HG03060 (cell line): Measurements from ENCODE around the gene FBXW8.

ENCODE experiments used
- ATAC-seq: cut with Tn5 transposase; IDR thresholded peaks from one replicate; pipeline ENCODE4 v1.9.1; 2021; ENCODE audit warnings: low read depth, moderate number of reproducible peaks; ENCODE audit not compliant: unreplicated experiment

FBXW8 gene

GRCh38 chr12:116984098-116984497, 73.3 kb downstream of the FBXW8 start:
- ATAC-seq = no peak

DNA sequence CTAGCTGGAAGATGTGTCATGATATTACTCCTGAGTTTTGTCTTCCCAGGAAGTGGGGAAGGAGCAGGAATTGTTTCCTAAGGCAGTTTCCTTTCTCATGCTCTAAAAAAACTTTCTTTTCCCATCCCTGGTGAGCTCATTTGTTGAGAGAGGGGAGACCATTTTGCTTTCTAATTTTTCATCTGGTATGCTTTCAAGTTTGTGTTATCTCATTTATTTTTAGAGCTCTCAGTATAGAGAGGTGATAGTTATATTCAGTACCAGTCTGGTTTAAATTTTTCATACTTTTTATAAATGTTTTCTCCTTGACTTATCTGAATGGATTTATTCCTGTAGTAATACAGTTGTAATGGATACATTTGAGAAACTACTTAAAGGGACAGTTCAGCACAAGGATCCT, 79.6 kb downstream of the FBXW8 start:
- no peak for ATAC-seq

- no peak for ATAC-seq
These were observed 80.5 kb downstream of the FBXW8 start for GRCh38 chr12:116990971-116991966.

DNA sequence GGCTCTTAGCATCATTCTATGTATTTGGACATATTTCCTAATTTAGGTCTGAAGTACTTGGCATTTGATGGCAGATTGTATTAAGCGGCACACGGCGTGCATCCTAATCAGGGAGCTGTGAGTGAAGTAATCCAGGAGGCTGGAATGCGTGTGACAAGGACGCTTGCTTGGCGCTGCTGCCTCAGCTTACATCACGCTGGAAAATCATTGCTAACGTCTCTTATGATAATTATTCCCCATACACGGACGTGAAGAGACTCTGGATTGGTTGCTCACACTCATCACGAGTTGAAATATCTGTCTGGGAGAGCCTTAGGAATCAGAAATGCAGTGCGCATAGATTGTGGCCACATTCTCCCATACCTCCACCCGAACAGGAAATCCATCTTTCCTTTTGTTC, 85.3 kb downstream of the FBXW8 start:
- no peak for ATAC-seq

DNA sequence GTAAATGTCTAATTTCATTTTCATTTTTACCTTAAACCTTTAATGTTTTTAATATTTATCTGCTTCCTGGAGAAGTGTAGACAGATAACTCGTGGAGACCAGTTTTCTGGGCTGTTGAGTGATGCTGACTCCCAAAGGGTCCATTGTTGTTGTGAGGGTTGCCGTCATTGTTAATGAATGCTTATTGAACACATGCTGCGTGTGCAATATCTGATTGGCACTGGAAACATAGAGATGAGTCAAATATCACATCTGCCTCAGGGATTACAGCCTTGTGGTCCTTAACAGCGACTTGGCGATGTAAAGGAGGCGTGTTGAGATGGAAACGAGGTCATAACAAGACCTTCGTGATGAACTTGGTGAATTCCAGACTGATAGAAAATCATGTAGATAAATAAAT, 85.9 kb downstream of the FBXW8 start:
- no peak for ATAC-seq

DNA sequence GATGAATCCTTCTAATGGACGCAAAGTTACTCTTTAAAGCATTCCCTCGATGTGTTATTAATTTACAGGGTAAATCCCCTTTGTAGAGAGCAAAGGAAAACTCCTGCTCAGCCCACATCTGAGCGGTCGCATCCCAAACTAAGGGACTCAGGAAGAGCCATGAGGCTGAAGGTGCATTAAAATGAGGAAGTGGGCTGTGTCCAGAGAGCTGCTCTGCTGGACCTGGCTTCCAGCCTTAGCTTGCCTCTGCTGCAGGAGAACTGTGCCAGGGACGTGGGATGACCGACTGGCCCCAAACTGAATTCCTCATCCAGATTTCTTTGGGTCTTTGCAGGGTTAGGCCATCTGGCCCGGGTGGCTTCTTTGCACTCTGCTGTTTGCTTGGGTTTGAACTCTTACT, 88.3 kb downstream of the FBXW8 start:
- no peak for ATAC-seq

GRCh38 chr12:117000316-117000715, 89.6 kb downstream of the FBXW8 start:
- no peak for ATAC-seq

DNA sequence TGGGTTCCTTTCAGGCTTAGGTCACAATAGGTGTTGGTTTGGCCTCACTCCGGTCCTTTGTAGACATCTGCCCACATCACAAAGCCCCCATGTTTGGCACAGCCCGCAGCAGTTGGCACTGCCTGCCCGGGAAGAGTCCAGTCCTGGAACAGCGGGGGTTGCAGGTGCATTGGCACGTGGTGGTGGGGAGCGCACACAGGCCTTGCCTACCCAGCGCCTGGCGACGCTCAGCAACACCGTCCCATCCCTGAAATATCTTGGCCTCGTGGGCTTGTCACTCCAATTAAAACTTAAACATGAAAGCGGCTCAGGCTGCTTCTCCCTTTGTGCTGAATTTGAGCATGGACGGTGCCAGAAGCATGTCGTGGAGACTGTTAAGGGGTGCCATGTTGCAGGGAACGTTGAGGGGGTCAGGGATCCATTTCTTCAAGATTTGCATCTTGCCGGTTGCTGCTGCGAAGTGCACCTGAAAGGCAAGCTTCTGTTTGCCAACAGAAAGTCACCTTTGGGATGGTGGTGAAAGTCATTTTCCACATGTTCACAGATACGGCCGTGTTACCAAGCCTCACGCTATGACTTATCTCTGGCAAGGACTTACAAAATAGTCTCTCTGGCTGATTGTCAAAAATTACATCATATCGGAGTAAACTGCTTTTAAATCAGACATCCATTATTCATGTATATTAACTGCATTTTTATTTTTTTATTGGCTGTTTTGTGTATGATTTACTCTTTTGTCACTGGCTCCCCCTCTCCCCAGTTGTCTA, 91.5 kb downstream of the FBXW8 start:
- ATAC-seq = no peak

DNA sequence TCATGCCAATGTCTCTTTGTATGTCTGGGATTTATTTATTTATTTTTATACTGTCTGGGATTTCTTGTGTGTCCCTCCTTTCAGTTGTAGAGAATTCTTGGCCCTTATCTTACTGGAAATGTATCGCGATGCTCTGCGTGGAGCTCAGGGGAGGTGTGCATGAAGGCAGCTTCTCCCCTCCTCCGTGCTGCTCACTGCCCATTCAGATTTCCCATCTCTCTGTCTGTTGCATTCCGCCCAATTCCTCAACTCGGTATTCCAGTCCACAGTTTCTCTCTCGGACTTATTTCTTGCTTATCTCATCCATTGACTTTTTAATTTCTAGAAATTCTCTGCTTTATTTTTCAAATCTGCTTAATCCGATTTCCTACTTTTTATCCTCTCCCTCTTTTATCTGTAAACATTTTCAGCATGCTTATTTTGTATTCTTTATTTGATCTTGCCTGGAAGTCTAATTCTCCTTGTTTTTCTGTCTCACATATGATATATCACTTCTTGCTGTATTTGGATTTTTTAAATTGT, 93.2 kb downstream of the FBXW8 start:
- ATAC-seq = no peak

DNA sequence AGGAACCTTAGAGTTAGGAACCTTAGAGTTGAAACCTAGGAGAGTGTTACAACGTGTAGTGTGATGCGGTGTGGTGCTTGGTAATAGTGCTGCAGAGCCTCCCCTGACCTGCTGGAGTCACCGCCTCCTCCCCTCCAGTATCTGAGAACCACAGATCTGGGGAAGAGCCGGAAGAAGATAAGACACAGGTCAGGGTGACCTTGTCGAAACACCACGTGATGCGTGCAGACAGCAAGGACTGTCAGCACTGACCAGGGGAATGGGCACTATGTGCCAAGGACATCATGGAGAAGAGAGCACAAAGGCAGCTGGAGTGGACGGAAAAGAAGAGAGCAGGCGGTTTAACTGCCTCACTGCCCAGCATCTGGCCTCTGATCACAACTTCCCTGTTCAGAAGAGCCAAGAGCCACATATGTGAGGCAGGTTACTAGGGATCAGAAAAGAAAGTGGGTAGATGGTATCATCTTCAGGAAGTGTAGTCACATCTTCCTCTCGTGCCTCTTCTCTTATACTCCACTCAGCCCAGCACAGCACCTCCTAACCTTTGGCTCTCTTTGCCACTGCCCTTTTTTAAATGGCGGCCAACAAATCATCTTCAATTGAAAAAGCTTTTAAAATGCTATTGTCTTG, 94.8 kb downstream of the FBXW8 start:
- ATAC-seq = no peak

DNA sequence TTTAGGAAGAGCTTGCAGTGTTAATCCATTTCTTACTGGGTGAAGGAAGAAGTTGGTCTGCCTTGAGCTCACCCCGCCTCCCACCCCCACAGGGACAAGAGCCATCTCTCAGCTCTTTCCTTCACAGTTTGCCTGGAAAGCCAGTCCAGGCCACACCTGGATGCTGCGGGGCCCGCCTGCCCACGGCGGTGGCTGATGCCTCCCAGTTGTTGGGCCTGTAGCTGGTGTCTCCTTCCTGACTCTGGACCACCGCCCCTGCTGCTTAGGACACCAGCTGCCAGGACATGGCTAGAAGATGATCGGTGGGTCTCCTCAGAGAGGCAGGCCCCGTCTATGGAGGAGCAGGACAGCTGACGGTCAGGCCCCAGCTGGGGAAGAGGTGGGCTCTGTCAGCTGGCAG, 95.6 kb downstream of the FBXW8 start:
- no peak for ATAC-seq

- no peak for ATAC-seq
These were observed 96.8 kb downstream of the FBXW8 start for GRCh38 chr12:117007577-117007976.

- no peak for ATAC-seq
These were observed 99.0 kb downstream of the FBXW8 start for GRCh38 chr12:117009759-117010158.

- ATAC-seq = no peak
These were observed 100.1 kb downstream of the FBXW8 start for GRCh38 chr12:117010693-117011451.

DNA sequence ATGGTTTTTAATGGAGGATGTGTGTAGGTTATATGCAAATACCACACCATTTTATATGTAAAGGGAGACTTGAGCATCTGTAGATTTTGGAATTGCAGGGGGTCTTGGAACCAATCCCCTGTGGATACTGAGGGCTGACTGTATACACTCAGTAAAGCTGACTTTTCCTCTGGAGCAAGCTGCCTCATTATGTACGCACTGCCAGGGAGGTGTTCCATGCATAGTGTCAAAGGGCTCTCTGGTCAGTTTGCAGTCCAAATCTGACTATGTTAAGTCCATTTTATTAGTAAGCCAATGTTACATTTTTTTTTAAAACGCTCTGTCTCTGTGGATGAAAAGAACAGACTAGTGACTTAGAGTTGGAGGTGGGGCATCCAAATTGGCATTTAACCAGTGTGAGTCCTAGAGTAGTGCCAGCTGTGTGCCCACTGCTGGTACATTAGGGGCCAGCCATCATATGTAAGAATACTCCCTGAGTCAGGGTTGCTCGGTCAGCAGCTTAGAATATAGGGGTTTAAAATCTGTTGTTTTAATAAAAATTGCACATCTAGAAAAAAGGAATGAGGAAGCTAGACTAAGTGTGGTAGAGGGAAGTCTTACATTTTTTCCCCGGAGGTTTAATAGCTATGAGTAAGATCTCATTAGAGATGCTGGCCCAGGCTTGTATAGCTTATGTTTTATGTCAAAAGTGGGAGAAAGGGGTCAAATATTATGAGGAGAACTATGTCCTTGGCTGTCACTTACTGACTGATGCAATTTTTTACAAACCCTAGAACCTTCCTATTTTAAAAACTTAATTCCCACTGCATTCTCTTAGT, 101.4 kb downstream of the FBXW8 start:
- no peak for ATAC-seq

GRCh38 chr12:117013726-117014125, 103.0 kb downstream of the FBXW8 start:
- ATAC-seq = no peak

DNA sequence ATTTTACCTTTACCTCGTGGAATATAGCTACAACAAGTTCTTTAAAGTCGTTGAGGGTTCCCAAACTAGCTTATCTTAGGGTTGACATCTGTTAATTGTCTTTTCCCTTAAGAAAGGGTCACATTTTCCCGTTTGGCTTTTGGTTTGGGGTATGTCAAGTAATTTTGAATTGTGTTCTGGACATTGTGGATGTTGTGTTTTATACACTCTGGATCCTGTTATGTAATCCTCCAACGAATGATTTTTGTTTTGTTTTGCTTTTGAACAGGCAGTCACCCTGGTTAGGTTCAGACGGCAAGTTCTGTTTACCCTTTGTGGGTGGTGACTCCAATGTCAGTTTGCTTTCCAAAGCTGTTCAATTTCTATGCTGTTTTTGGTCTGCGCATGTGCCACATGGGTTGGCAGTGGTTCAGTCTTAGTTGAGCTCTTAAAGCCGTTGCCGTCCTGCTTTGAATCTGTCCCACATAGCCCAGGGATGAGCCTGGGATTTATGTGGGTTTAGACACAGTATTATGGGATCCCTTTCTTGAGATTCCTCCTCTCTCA, 103.7 kb downstream of the FBXW8 start:
- no peak for ATAC-seq

DNA sequence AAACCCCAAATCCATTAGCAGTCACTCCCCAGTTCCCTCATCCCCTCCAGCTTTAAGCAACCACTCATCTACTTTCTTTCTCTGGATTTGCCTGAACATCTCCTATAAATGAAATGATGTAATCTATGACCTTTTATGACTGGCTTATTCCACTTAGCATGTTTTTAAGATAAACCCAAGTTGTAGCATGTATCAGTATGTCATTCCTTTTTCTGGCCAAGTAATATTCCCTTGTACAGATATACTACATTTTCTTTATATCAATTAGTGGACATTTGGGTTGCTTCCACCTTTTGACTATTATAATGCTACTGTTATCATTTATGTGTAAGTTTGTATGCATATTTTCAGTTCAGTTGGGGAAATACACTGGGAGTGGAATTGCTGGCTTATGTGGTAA, 105.1 kb downstream of the FBXW8 start:
- ATAC-seq = no peak

DNA sequence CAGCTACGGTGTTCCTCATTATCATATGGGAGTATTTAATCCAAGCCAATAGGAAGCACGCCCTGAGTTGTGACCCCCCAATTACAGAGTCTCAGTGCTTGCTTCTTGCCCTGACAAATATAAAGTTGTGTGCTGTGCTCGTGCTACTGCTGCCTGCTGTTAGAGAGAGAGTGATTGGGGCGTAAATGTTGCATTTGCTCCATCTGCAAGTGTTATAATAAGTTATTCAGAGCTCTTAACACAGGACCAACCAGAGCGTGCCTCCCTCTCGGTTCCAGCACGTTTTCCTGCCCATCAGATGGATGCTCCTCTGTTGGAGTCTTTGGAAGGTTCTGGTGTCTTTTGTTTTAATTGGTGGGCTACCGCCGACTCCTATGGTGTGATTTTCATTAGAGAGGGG, 107.1 kb downstream of the FBXW8 start:
- ATAC-seq = no peak
